Keratinocyte (primary cell): ENCODE measurements around the gene CSTA. TPM values are rescaled to one million over a fixed set of nuclear protein-coding genes. Genes with fewer than 3 reads are reported as not detected.

Source experiments
- DNase-seq: peaks from one replicate; pipeline ENCODE4 v3.0.0-alpha.2; 2011; ENCODE audit warnings: low read depth, missing footprints, low spot score
- FAIRE-seq: peaks from 2 replicates; lab custom pipeline; 2011; peaks lifted over from hg19 to GRCh38; lab: Jason Lieb, UNC
- H2AFZ ChIP-seq: 2 replicates; pipeline ENCODE4 v1.6.0; 2012; ENCODE audit warnings: low read length, control low read depth, inconsistent platforms; ENCODE audit not compliant: control insufficient read depth
- H3K27ac ChIP-seq: 2 replicates; pipeline ENCODE4 v1.5.1; 2011; ENCODE audit warnings: low read length; ENCODE audit not compliant: control insufficient read depth, insufficient read depth
- H3K27me3 ChIP-seq: 3 replicates; pipeline ENCODE4 v1.6.0; 2011; ENCODE audit warnings: low read length; ENCODE audit not compliant: control insufficient read depth, insufficient read depth; ENCODE audit errors: extremely low read depth
- H3K36me3 ChIP-seq, 2 experiments: 2 replicates in 1 of 2; 3 replicates in 1 of 2; pipeline ENCODE4 v1.5.1; 2011; ENCODE audit warnings: low read length in 2 of 2, mild to moderate bottlenecking in 1 of 2; ENCODE audit not compliant: control insufficient read depth in 2 of 2, insufficient read depth in 2 of 2; ENCODE audit errors: extremely low read depth in 1 of 2
- H3K4me1 ChIP-seq: 3 replicates; pipeline ENCODE4 v1.5.1; 2011; ENCODE audit warnings: low read length; ENCODE audit not compliant: control insufficient read depth, insufficient read depth; ENCODE audit errors: extremely low read depth
- H3K4me2 ChIP-seq: 3 replicates; pipeline ENCODE4 v1.6.0; 2011; ENCODE audit warnings: low read depth, low read length; ENCODE audit not compliant: control insufficient read depth, insufficient read depth; ENCODE audit errors: extremely low read depth
- H3K4me3 ChIP-seq, 3 experiments: fragments of 200-600 bp in 1 of 3; sonication (generic) in 1 of 3; 2 replicates in 2 of 3; 3 replicates in 1 of 3; pipeline ENCODE4 v1.5.1; 2011 to 2016; ENCODE audit warnings: low read length in 3 of 3, mild to moderate bottlenecking in 3 of 3, control low read depth in 2 of 3, inconsistent platforms in 1 of 3, low read depth in 1 of 3, mixed read lengths in 1 of 3, mixed run types in 1 of 3, moderate library complexity in 1 of 3; ENCODE audit not compliant: control insufficient read depth in 2 of 3, insufficient read depth in 2 of 3; ENCODE audit errors: extremely low read depth in 1 of 3
- H3K79me2 ChIP-seq: 2 replicates; pipeline ENCODE4 v1.6.0; 2012; ENCODE audit warnings: low read length; ENCODE audit not compliant: control insufficient read depth, insufficient read depth
- H3K9ac ChIP-seq: 3 replicates; pipeline ENCODE4 v1.6.0; 2011; ENCODE audit warnings: low read length; ENCODE audit not compliant: control insufficient read depth, insufficient read depth; ENCODE audit errors: extremely low read depth
- H3K9me1 ChIP-seq: 3 replicates; pipeline ENCODE4 v1.6.0; 2011; ENCODE audit warnings: low read length; ENCODE audit not compliant: control insufficient read depth, insufficient read depth; ENCODE audit errors: extremely low read depth
- H3K9me3 ChIP-seq: 2 replicates; pipeline ENCODE4 v1.5.1; 2012; ENCODE audit warnings: low read depth, low read length; ENCODE audit not compliant: control insufficient read depth
- H4K20me1 ChIP-seq: 3 replicates; pipeline ENCODE4 v1.6.0; 2011; ENCODE audit warnings: low read length; ENCODE audit not compliant: control insufficient read depth, insufficient read depth; ENCODE audit errors: extremely low read depth
- EZH2 ChIP-seq: IDR thresholded peaks from one replicate; pipeline ENCODE4 v1.6.1; 2012; ENCODE audit warnings: inconsistent platforms, mild to moderate bottlenecking, low read length, moderate library complexity
- dilution Hi-C: fragments of 300-500 bp; cut with MboI; formaldehyde crosslinking; loops from one replicate; pipeline ENCODE4 v1.7.0; 2020; ENCODE audit warnings: low sequenced_read_pairs; ENCODE audit not compliant: extremely low pct_ligation_motif_present
- polyA plus RNA-seq, 5 experiments: library from polyadenylated mRNA; depleted of rRNA in 3 of 5; stranded (reverse) in 3 of 5; stranded (forward) in 1 of 5; unstranded in 1 of 5; fragments of >200 nt; gene quantifications; 1 replicate in 1 of 5; 2 replicates in 3 of 5; 3 replicates in 1 of 5; pipeline versions ENCODE4 v1.2.1 to v1.2.3, GENCODE V29; 2011 to 2012; ENCODE audit warnings: missing spikeins in 2 of 5, low read depth in 1 of 5, low replicate concordance in 1 of 5
- TF ChIP-seq, protein P1 (sequence below), 3 experiments: IDR thresholded peaks in 1 of 3; conservative IDR thresholded peaks in 1 of 3; optimal IDR thresholded peaks in 1 of 3; 2 replicates in 2 of 3; 3 replicates in 1 of 3; pipeline versions ENCODE3 to v1.5.1; 2011; ENCODE audit warnings: low read length in 3 of 3, mild to moderate bottlenecking in 3 of 3, moderate library complexity in 2 of 3, control low read depth in 1 of 3, inconsistent platforms in 1 of 3; ENCODE audit not compliant: insufficient read depth in 2 of 3; ENCODE audit errors: extremely low read depth in 1 of 3

CSTA gene
- polyA plus RNA-seq, 1 donor (not counting 4 experiments of a cell fraction or from before 2014, with no cell fraction given), result 1,138 TPM

DNA sequence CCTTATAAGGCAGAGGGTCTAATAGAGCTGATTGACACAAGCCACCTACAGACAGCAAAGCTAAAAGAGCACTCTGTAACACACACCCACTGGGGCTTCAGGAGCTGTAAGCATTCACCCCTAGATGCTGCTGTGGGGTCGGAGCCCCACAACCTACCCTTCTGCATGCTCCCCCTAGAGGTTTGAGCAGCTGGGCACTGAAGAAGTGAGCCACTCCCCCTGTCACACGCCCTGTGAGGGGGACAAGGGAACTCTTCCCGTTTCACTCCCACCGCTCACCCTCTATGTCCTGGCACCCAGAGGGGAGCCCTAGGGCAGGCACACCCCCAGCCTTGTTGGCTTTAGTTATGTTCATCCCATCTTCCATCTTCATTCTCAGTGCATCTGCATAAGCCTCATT is 9.4 kb upstream of the CSTA start:
- Histone ChIP-seq H3K36me3 (no peaks in the 10 kb centered on the region), H3K27ac (no peak overlapping the region)

GRCh38 chr3:122316368-122316767 is 8.7 kb upstream of the CSTA start:
- no peaks in the 10 kb centered on the region for H3K9me3 ChIP-seq
- H3K4me3 ChIP-seq, result no peak overlapping the region
- H3K4me1 ChIP-seq, result peaks cover 30% of the 10 kb centered on the region
- no peaks in the 10 kb centered on the region for H3K27me3 ChIP-seq
- H3K9me1 ChIP-seq, result no peaks in the 10 kb centered on the region
- DNase-seq, result no peak
- no peaks in the 10 kb centered on the region for H3K36me3 ChIP-seq
- H2AFZ ChIP-seq, result no peak overlapping the region
- TF ChIP-seq, protein P1, sequence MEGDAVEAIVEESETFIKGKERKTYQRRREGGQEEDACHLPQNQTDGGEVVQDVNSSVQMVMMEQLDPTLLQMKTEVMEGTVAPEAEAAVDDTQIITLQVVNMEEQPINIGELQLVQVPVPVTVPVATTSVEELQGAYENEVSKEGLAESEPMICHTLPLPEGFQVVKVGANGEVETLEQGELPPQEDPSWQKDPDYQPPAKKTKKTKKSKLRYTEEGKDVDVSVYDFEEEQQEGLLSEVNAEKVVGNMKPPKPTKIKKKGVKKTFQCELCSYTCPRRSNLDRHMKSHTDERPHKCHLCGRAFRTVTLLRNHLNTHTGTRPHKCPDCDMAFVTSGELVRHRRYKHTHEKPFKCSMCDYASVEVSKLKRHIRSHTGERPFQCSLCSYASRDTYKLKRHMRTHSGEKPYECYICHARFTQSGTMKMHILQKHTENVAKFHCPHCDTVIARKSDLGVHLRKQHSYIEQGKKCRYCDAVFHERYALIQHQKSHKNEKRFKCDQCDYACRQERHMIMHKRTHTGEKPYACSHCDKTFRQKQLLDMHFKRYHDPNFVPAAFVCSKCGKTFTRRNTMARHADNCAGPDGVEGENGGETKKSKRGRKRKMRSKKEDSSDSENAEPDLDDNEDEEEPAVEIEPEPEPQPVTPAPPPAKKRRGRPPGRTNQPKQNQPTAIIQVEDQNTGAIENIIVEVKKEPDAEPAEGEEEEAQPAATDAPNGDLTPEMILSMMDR (optimal IDR thresholded peaks at IDR 0.05 in 1 of 3, IDR thresholded peaks at IDR 0.05 in 1 of 3, conservative IDR thresholded peaks at IDR 0.05 in 1 of 3; ENCODE audit: extremely low read depth in 1 of 3, insufficient read depth in 2 of 3, low read length in 3 of 3), result no peak
- no peak for TF ChIP-seq EZH2
- no peak overlapping the region for H3K9ac ChIP-seq
- H3K4me2 ChIP-seq, result no peak overlapping the region
- dilution Hi-C loops, result no loop called here
- no peak overlapping the region for H3K27ac ChIP-seq
- H4K20me1 ChIP-seq, result no peaks in the 10 kb centered on the region
- no peak for FAIRE-seq
- H3K79me2 ChIP-seq, result no peaks in the 10 kb centered on the region

More for the DNA sequence above, 9.4 kb upstream of the CSTA start:
- Histone ChIP-seq H3K9me1 (no peaks in the 10 kb centered on the region), H3K79me2 (no peaks in the 10 kb centered on the region), H4K20me1 (no peaks in the 10 kb centered on the region), H3K4me3 (no peak overlapping the region), H3K4me1 (peaks cover 36% of the 10 kb centered on the region), H3K4me2 (no peak overlapping the region), H3K9ac (no peak overlapping the region), H3K27me3 (no peaks in the 10 kb centered on the region), H3K9me3 (no peaks in the 10 kb centered on the region), H2AFZ (no peak overlapping the region)
- dilution Hi-C loops, result no loop called here
- DNase-seq, result no peak
- FAIRE-seq, result no peak
- TF ChIP-seq, protein P1 (optimal IDR thresholded peaks at IDR 0.05 in 1 of 3, IDR thresholded peaks at IDR 0.05 in 1 of 3, conservative IDR thresholded peaks at IDR 0.05 in 1 of 3; ENCODE audit: extremely low read depth in 1 of 3, insufficient read depth in 2 of 3, low read length in 3 of 3), result no peak
- TF ChIP-seq EZH2, result no peak
